Endothelial cell of umbilical vein (primary cell): Measurements from ENCODE around the gene PPCDC. TPM values are rescaled to one million over a fixed set of nuclear protein-coding genes. Genes with fewer than 3 reads are reported as not detected.

ENCODE experiments used
- BruUV-seq: library from RNA; stranded (reverse); fragments of 400-500 nt; replicated peaks from 2 replicates; lab custom pipeline; 2021; lab: Mats Ljungman, UMichigan
- CTCF ChIA-PET: fragments of 300-600, 350-600 bp; sonication (Branson Sonifier 250); formaldehyde crosslinking; loops from one replicate; lab custom pipeline; 2021; ENCODE audit warnings: antibody characterized with exemption, inconsistent platforms; lab: Charles Lee
- POLR2A ChIA-PET: fragments of 300-600, 350-600 bp; sonication (Branson Sonifier 250); formaldehyde crosslinking; loops from one replicate; lab custom pipeline; 2021; ENCODE audit warnings: antibody characterized with exemption, inconsistent platforms; lab: Charles Lee
- DNase-seq: peaks from one replicate; pipeline ENCODE4 v3.0.0-alpha.2; 2011; ENCODE audit warnings: low read depth, low spot score
- FAIRE-seq: peaks from 2 replicates; lab custom pipeline; 2011; peaks lifted over from hg19 to GRCh38; lab: Jason Lieb, UNC
- H2AFZ ChIP-seq: 2 replicates; pipeline ENCODE4 v1.6.0; 2012; ENCODE audit warnings: low read depth, low read length, control low read depth, inconsistent platforms
- H3K27ac ChIP-seq: 2 replicates; pipeline ENCODE4 v1.5.1; 2011; ENCODE audit warnings: low read depth, mild to moderate bottlenecking, control low read depth, low read length, moderate library complexity; ENCODE audit not compliant: insufficient read depth
- H3K27me3 ChIP-seq, 2 experiments: 2 replicates each; pipeline versions ENCODE4 v1.6.0 to v1.6.1; 2011; ENCODE audit warnings: low read length in 2 of 2, mixed read lengths in 1 of 2; ENCODE audit not compliant: control insufficient read depth in 2 of 2, insufficient read depth in 2 of 2
- H3K36me3 ChIP-seq, 2 experiments: 2 replicates in 1 of 2; 3 replicates in 1 of 2; pipeline ENCODE4 v1.5.1; 2011; ENCODE audit warnings: low read length in 2 of 2, mild to moderate bottlenecking in 1 of 2, moderate library complexity in 1 of 2; ENCODE audit not compliant: control insufficient read depth in 2 of 2, insufficient read depth in 2 of 2; ENCODE audit errors: extremely low read depth in 1 of 2
- H3K4me1 ChIP-seq: 3 replicates; pipeline ENCODE4 v1.5.1; 2011; ENCODE audit warnings: mild to moderate bottlenecking, low read length; ENCODE audit not compliant: control insufficient read depth, insufficient read depth; ENCODE audit errors: extremely low read depth
- H3K4me2 ChIP-seq: 2 replicates; pipeline ENCODE4 v1.6.1; 2011; ENCODE audit warnings: low read length, control low read depth, mixed read lengths; ENCODE audit not compliant: insufficient read depth
- H3K4me3 ChIP-seq, 3 experiments: fragments of 200-600 bp in 1 of 3; sonication (generic), shearing (Covaris generic) in 1 of 3; replicated peaks in 1 of 3; 2 replicates each; pipeline ENCODE4 v1.5.1; 2011 to 2016; ENCODE audit warnings: control low read depth in 3 of 3, low read length in 3 of 3, mild to moderate bottlenecking in 2 of 3, inconsistent platforms in 1 of 3, low read depth in 1 of 3, moderate library complexity in 1 of 3; ENCODE audit not compliant: insufficient read depth in 1 of 3
- H3K79me2 ChIP-seq: 2 replicates; pipeline ENCODE4 v1.6.0; 2012; ENCODE audit warnings: low read length, inconsistent platforms; ENCODE audit not compliant: control insufficient read depth, insufficient read depth
- H3K9ac ChIP-seq: replicated peaks from 2 replicates; pipeline ENCODE3; 2011; ENCODE audit warnings: low read length, control low read depth; ENCODE audit not compliant: insufficient read depth; ENCODE audit errors: extremely low read depth
- H3K9me1 ChIP-seq: replicated peaks from 3 replicates; pipeline ENCODE4 v1.6.0; 2011; ENCODE audit warnings: mild to moderate bottlenecking, low read length; ENCODE audit not compliant: control insufficient read depth, insufficient read depth; ENCODE audit errors: extremely low read depth
- H3K9me3 ChIP-seq: replicated peaks from 2 replicates; pipeline ENCODE4 v1.5.1; 2012; ENCODE audit warnings: low read length, inconsistent platforms; ENCODE audit not compliant: control insufficient read depth, insufficient read depth
- H4K20me1 ChIP-seq: replicated peaks from 2 replicates; pipeline ENCODE3; 2011; ENCODE audit warnings: mild to moderate bottlenecking, low read length; ENCODE audit not compliant: control insufficient read depth, insufficient read depth; ENCODE audit errors: extremely low read depth
- CTCF ChIP-seq, 2 donors: IDR thresholded peaks; 1 replicate in 1 of 2; 2 replicates in 1 of 2; pipeline ENCODE4 v1.5.1; 2011; ENCODE audit warnings: low read length in 2 of 2, mild to moderate bottlenecking in 2 of 2, moderate library complexity in 2 of 2, control low read depth in 1 of 2, inconsistent platforms in 1 of 2, low read depth in 1 of 2; ENCODE audit not compliant: insufficient read depth in 1 of 2; ENCODE audit errors: extremely low read depth in 1 of 2
- EZH2 ChIP-seq: IDR thresholded peaks from 2 replicates; pipeline ENCODE4 v1.6.1; 2012; ENCODE audit warnings: borderline replicate concordance, low read depth, mild to moderate bottlenecking, moderate library complexity, low read length, inconsistent platforms; ENCODE audit not compliant: severe bottlenecking
- FOS ChIP-seq: IDR thresholded peaks from 2 replicates; pipeline ENCODE4 v1.6.1; 2011; ENCODE audit warnings: mild to moderate bottlenecking, low read length, moderate library complexity, borderline replicate concordance; ENCODE audit not compliant: insufficient read depth
- GATA2 ChIP-seq: IDR thresholded peaks from 2 replicates; pipeline ENCODE4 v1.7.0; 2011; ENCODE audit warnings: low read depth, mild to moderate bottlenecking, moderate library complexity, mixed read lengths, low read length; ENCODE audit not compliant: insufficient read length, insufficient read depth
- JUN ChIP-seq: IDR thresholded peaks from 2 replicates; pipeline ENCODE4 v1.6.1; 2011; ENCODE audit warnings: borderline replicate concordance, low read depth; ENCODE audit not compliant: insufficient read length, insufficient read depth
- MAX ChIP-seq: IDR thresholded peaks from 2 replicates; pipeline ENCODE4 v1.6.1; 2011; ENCODE audit not compliant: insufficient read depth, insufficient read length
- MYC ChIP-seq: IDR thresholded peaks from one replicate; pipeline ENCODE4 v1.6.1; 2011; ENCODE audit warnings: mild to moderate bottlenecking, low read depth, low read length
- POLR2A ChIP-seq: IDR thresholded peaks from 2 replicates; pipeline ENCODE4 v1.6.1; 2012; ENCODE audit warnings: low read depth, mild to moderate bottlenecking, control low read depth, low read length
- POLR2AphosphoS5 ChIP-seq: IDR thresholded peaks from 2 replicates; pipeline ENCODE4 v1.6.1; 2012; ENCODE audit warnings: low read depth, mild to moderate bottlenecking, control low read depth, low read length, moderate library complexity; ENCODE audit not compliant: insufficient read depth
- dilution Hi-C: fragments of 300-500 bp; cut with MboI; formaldehyde crosslinking; loops from one replicate; pipeline ENCODE4 v1.15.0; 2019; ENCODE audit warnings: low sequenced_read_pairs; ENCODE audit not compliant: extremely low pct_ligation_motif_present
- intact Hi-C: fragments of 100-400 bp; cut with micrococcal nuclease; formaldehyde crosslinking; loops from one replicate; pipeline ENCODE4 v1.10.0; 2022
- polyA plus RNA-seq, 4 experiments: library from polyadenylated mRNA; depleted of rRNA in 3 of 4; stranded (reverse) in 3 of 4; unstranded in 1 of 4; fragments of >200 nt; gene quantifications; 2 replicates each; pipeline versions ENCODE4 v1.2.1 to v1.2.3, GENCODE V29; 2011 to 2012; ENCODE audit warnings: missing spikeins in 1 of 4
- total RNA-seq: library from RNA; stranded (reverse); gene quantifications from 2 replicates; pipeline ENCODE4 v1.2.3, GENCODE V29; 2021

The PPCDC gene
- total and polyA plus RNA-seq, 2 donors (not counting 3 experiments of a cell fraction or from before 2014, with no cell fraction given) = 14.5 to 21.4 TPM

GRCh38 chr15:75002398-75002797 lies 21.0 kb upstream of the PPCDC start:
- Histone ChIP-seq H3K9me1 (no peaks in the 10 kb centered on the region), H4K20me1 (no peaks in the 10 kb centered on the region), H3K4me3 (no peak overlapping the region), H2AFZ (no peak overlapping the region), H3K9ac (no peak overlapping the region), H3K79me2 (no peaks in the 10 kb centered on the region), H3K27me3 (peaks cover 2% of the 10 kb centered on the region in 2 experiments), H3K36me3 (no peaks in the 10 kb centered on the region), H3K27ac (no peak overlapping the region), H3K4me2 (no peak overlapping the region), H3K9me3 (no peaks in the 10 kb centered on the region), H3K4me1 (peaks cover under 1% of the 10 kb centered on the region)
- POLR2A ChIA-PET = no interaction called here
- no peak for FAIRE-seq
- intact Hi-C loops (no loop called here), dilution Hi-C loops (no loop called here)
- CTCF ChIA-PET = interaction anchor here (0.6 kb wide), 1 partner anchor 32 kb away, joined by 4 read pairs; no protein-coding TSS in a partner anchor
- BruUV-seq = no TSS peak
- DNase-seq = no peak
- TF ChIP-seq MAX = no peak
- TF ChIP-seq JUN = no peak
- TF ChIP-seq FOS = no peak
- TF ChIP-seq MYC = no peak
- no peak for TF ChIP-seq POLR2A
- TF ChIP-seq GATA2 = no peak
- TF ChIP-seq CTCF (IDR thresholded peaks at IDR 0.05; ENCODE audit: extremely low read depth in 1 of 2, insufficient read depth in 1 of 2, low read depth in 1 of 2, low read length in 2 of 2) = no peak
- TF ChIP-seq EZH2 = no peak
- TF ChIP-seq POLR2AphosphoS5 = no peak
